ENCODE results near the gene ARHGEF10L.

The ARHGEF10L gene

DNA sequence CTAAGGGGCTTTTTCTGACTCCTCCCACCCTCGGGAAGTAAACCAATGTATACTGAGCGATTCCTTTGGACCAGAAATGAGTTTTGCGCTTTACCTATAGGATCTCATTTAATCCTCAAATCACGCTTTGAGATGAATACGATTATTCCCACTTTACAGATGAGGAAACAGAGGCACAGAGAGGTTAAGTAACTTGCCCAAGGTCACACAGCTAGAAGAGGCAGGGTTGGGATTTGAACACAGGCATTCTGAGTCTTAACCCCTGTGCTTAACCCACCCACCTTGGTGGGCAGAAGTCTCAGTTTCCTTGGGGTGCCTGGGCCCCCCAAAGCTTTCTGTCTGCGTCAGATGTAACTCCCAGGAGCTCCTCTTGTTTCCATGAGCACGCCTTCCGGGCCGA lies 129.8 kb downstream of the ARHGEF10L start:
- TF ChIP-seq, protein P1, sequence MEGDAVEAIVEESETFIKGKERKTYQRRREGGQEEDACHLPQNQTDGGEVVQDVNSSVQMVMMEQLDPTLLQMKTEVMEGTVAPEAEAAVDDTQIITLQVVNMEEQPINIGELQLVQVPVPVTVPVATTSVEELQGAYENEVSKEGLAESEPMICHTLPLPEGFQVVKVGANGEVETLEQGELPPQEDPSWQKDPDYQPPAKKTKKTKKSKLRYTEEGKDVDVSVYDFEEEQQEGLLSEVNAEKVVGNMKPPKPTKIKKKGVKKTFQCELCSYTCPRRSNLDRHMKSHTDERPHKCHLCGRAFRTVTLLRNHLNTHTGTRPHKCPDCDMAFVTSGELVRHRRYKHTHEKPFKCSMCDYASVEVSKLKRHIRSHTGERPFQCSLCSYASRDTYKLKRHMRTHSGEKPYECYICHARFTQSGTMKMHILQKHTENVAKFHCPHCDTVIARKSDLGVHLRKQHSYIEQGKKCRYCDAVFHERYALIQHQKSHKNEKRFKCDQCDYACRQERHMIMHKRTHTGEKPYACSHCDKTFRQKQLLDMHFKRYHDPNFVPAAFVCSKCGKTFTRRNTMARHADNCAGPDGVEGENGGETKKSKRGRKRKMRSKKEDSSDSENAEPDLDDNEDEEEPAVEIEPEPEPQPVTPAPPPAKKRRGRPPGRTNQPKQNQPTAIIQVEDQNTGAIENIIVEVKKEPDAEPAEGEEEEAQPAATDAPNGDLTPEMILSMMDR (IDR thresholded peaks at IDR 0.05; ENCODE audit: insufficient read depth, low read depth, low read length, missing control alignments) = no peak
- DNase-seq (ENCODE audit: low read depth) = no peak
- no peak overlapping the region for H3K4me3 ChIP-seq (ENCODE audit: low read length)

DNA sequence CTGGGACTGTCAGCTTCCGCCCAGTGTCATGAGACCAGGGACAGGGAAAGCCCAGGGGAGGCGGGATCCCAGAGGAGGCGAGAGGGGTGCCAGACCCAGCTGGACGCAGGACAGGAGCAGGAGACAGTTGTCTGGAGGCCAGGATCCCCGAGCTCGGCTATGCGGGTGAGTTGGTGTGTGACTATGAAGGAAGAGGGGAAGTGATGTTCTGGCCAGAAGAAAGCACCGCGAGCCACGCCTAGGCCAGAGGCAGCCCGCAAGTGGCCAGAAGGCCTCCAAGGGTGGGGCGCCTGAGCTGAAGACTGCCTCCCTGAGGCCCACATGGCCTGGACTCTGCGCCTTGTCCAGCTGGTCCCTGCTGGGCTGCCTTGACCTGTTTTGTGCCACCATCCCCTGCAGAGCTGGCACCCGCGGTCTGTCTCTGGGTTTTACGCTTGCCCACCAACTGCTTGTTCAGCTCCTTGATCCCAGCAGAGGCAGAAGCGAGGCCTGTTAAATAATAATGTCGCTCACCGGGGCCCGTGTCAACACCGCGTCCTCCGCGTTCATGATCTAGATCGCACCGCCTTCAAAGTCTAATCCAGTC lies 130.5 kb downstream of the ARHGEF10L start:
- H3K4me3 ChIP-seq (ENCODE audit: low read length) = no peak overlapping the region
- TF ChIP-seq, protein P1 (IDR thresholded peaks at IDR 0.05; ENCODE audit: insufficient read depth, low read depth, low read length, missing control alignments) = no peak
- DNase-seq (ENCODE audit: low read depth) = no peak

DNA sequence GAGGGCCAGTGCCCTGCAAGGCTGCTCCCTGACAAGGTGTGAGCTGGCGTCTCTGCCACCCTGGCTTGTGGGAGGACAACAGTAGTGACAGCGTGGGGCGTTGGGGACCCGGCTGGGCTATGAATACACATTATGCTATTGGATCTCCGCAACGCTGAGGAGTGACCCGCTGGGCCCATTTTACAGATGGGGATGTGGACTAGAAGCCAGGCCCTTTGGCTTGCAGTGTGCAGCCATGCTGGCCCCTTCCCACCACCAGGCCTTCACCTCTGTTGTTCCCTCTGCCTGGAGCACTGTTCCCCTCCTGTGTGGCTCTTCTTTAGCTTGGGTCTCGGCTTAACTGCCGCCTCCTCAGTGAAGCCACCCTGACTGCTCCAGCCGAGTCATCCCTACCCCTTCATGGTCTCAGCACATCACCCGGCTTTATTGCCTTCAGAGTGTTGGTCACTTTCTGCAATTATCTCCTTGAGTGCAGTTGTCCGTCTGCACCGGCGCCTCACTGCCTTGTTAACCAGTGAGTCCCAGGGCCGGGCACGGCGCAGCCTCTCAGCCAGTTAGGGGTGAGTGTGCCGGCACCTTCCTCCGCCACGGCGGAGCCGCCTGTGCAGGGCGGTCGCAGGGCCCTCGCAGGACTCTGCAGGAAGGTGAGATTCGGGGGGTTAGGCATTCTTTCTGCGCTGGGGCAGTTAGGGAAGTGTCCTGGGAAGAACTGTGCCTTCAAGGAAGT lies 131.3 kb downstream of the ARHGEF10L start:
- TF ChIP-seq, protein P1 (IDR thresholded peaks at IDR 0.05; ENCODE audit: insufficient read depth, low read depth, low read length, missing control alignments) = no peak
- DNase-seq (ENCODE audit: low read depth) = no peak
- no peak overlapping the region for H3K4me3 ChIP-seq (ENCODE audit: low read length)

DNA sequence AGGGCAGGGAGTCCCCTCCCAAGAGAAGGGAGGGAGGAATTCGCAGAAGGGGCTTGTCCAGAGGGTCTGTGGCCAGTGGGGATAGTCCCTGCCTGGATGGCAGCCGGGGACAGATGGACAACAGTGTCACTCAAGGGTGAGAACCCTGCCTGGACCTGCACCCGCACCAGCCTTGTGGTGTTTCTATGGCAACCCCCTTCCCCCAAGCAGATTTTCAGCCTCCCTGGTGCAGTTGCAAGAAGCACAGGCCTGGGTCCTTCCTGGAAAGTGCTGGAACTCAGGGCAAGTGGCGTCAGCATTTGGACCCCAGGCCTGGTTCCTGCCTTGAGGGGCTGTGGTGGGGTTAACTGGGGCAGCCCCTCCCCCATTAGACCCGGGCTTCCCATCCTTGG lies 131.8 kb downstream of the ARHGEF10L start:
- no peak overlapping the region for H3K4me3 ChIP-seq (ENCODE audit: low read length)
- TF ChIP-seq, protein P1 (IDR thresholded peaks at IDR 0.05; ENCODE audit: insufficient read depth, low read depth, low read length, missing control alignments) = no peak
- no peak for DNase-seq (ENCODE audit: low read depth)

DNA sequence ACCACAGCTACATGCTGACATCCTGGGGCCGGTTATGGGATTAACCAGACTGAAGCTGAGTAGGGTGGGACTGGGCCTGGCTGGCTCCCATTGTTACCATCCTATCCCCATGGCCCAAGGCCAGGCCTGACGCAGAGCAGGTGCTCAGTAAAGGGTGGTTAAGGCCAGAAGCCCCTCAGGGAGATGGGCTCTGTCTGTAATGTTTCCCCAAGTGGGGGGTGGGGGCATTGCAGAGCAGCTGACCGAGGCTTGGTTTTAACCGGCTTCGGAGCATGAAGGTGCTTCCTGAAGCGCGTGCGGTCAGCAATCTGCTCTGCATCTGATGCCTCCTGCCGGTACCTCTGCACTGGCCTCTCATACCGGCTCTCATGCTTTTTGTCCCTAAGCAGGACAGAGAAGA lies 132.2 kb downstream of the ARHGEF10L start:
- DNase-seq (ENCODE audit: low read depth) = no peak
- TF ChIP-seq, protein P1 (IDR thresholded peaks at IDR 0.05; ENCODE audit: insufficient read depth, low read depth, low read length, missing control alignments) = no peak
- H3K4me3 ChIP-seq (ENCODE audit: low read length) = no peak overlapping the region

DNA sequence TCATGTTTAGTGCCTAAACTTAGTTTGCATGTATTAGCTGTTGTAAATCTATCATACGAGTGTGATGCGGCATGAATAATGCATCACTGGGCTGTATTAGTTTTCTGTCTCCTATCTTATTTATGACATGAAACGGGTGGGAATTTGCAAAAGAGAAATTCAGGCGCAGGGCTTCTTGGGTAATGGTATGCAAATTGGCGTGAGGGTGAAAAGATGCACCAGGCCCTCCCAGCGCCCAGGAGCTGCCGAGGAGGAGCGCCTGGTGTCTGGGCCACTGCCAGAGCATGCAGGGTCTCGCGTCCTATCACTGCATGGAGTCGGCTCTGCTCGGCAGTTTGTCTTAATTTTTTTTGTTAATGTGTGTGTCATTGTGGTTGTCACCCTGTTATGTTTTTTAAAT lies 132.7 kb downstream of the ARHGEF10L start:
- TF ChIP-seq, protein P1 (IDR thresholded peaks at IDR 0.05; ENCODE audit: insufficient read depth, low read depth, low read length, missing control alignments) = no peak
- no peak for DNase-seq (ENCODE audit: low read depth)
- H3K4me3 ChIP-seq (ENCODE audit: low read length) = no peak overlapping the region

Measured in epithelial cell of esophagus (primary cell).